ENCODE data around the gene ZNF19. TPM values are rescaled to one million over a fixed set of nuclear protein-coding genes. Genes with fewer than 3 reads are reported as not detected.

Gene ZNF19
- total and polyA plus RNA-seq, 2 donors (not counting 3 experiments of a cell fraction or from before 2014, with no cell fraction given), result 0.98 to 2.6 TPM

GRCh38 chr16:71428385-71428784 lies 60.7 kb downstream of the ZNF19 start:
- H3K9me3 ChIP-seq (replicated peaks; ENCODE audit: control insufficient read depth, insufficient read depth, low read length), result no peaks in the 10 kb centered on the region
- H3K9ac ChIP-seq (replicated peaks; ENCODE audit: extremely low read depth, insufficient read depth, low read length), result no peak overlapping the region
- H3K9me1 ChIP-seq (replicated peaks; ENCODE audit: control insufficient read depth, extremely low read depth, insufficient read depth, low read length), result no peaks in the 10 kb centered on the region
- no peak overlapping the region for H3K4me3 ChIP-seq (replicated peaks in 1 of 3; ENCODE audit: insufficient read depth in 1 of 3, low read depth in 1 of 3, low read length in 3 of 3)
- H3K36me3 ChIP-seq (ENCODE audit: control insufficient read depth in 2 of 2, extremely low read depth in 1 of 2, insufficient read depth in 2 of 2, low read length in 2 of 2), result no peaks in the 10 kb centered on the region
- no peaks in the 10 kb centered on the region for H3K4me1 ChIP-seq (ENCODE audit: control insufficient read depth, extremely low read depth, insufficient read depth, low read length)
- no peaks in the 10 kb centered on the region for H4K20me1 ChIP-seq (replicated peaks; ENCODE audit: control insufficient read depth, extremely low read depth, insufficient read depth, low read length)
- H2AFZ ChIP-seq (ENCODE audit: low read depth, low read length), result no peak overlapping the region
- dilution Hi-C loops (cut with MboI; ENCODE audit: extremely low pct_ligation_motif_present, low sequenced_read_pairs), result no loop called here
- no peak overlapping the region for H3K27ac ChIP-seq (ENCODE audit: insufficient read depth, low read depth, low read length)
- FAIRE-seq, result no peak
- no TSS peak for BruUV-seq (replicated peaks)
- TF ChIP-seq FOS (IDR thresholded peaks at IDR 0.05; ENCODE audit: borderline replicate concordance, insufficient read depth, low read length) (no peak), MAX (IDR thresholded peaks at IDR 0.05; ENCODE audit: insufficient read depth, insufficient read length) (no peak), POLR2A (IDR thresholded peaks at IDR 0.05; ENCODE audit: low read depth, low read length) (no peak), POLR2AphosphoS5 (IDR thresholded peaks at IDR 0.05; ENCODE audit: insufficient read depth, low read depth, low read length) (no peak)
- TF ChIP-seq, protein P1, sequence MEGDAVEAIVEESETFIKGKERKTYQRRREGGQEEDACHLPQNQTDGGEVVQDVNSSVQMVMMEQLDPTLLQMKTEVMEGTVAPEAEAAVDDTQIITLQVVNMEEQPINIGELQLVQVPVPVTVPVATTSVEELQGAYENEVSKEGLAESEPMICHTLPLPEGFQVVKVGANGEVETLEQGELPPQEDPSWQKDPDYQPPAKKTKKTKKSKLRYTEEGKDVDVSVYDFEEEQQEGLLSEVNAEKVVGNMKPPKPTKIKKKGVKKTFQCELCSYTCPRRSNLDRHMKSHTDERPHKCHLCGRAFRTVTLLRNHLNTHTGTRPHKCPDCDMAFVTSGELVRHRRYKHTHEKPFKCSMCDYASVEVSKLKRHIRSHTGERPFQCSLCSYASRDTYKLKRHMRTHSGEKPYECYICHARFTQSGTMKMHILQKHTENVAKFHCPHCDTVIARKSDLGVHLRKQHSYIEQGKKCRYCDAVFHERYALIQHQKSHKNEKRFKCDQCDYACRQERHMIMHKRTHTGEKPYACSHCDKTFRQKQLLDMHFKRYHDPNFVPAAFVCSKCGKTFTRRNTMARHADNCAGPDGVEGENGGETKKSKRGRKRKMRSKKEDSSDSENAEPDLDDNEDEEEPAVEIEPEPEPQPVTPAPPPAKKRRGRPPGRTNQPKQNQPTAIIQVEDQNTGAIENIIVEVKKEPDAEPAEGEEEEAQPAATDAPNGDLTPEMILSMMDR (IDR thresholded peaks at IDR 0.05; ENCODE audit: extremely low read depth in 1 of 2, insufficient read depth in 1 of 2, low read depth in 1 of 2, low read length in 2 of 2), result no peak
- intact Hi-C loops (cut with micrococcal nuclease), result no loop called here
- no peak overlapping the region for H3K4me2 ChIP-seq (ENCODE audit: insufficient read depth, low read length)
- ChIA-PET POLR2A (no interaction called here), CTCF (interaction anchor here (5.1 kb wide), 1 partner anchor 16 kb away, joined by 37 read pairs; no protein-coding TSS in a partner anchor)
- DNase-seq (ENCODE audit: low read depth, low spot score), result no peak
- H3K79me2 ChIP-seq (ENCODE audit: control insufficient read depth, insufficient read depth, low read length), result no peaks in the 10 kb centered on the region
- peaks cover 3 to 7% of the 10 kb centered on the region in 2 experiments for H3K27me3 ChIP-seq (ENCODE audit: control insufficient read depth in 2 of 2, insufficient read depth in 2 of 2, low read length in 2 of 2)

All from endothelial cell of umbilical vein (primary cell).